K562 (cell line): Measurements from ENCODE around the gene INTS6L. TPM values are rescaled to one million over a fixed set of nuclear protein-coding genes. Genes with fewer than 3 reads are reported as not detected.
A peak's percentile ranks its signal among the peaks of the same experiment; 100 is the strongest.

ENCODE experiments used
- CBX2 ChIP-seq: fragments of 200-600 bp; sonication (generic); IDR thresholded peaks from one replicate; pipeline ENCODE4 v1.6.1; 2012; ENCODE audit warnings: mild to moderate bottlenecking, low read length, inconsistent platforms; ENCODE audit not compliant: insufficient read depth, poor library complexity, severe bottlenecking
- CHCHD3 ChIP-seq: fragments of 250-450 bp; sonication (Bioruptor Pico); IDR thresholded peaks from 2 replicates; pipeline ENCODE4 v2.1.2; 2022; ENCODE audit warnings: mild to moderate bottlenecking
- DPF2 ChIP-seq: fragments of 450-650 bp; IDR thresholded peaks from 2 replicates; pipeline ENCODE4 v1.6.1; 2016
- ERF ChIP-seq: fragments of 450-650 bp; formaldehyde crosslinking; IDR thresholded peaks from 2 replicates; pipeline ENCODE4 v1.4.0; 2020; ENCODE audit warnings: mild to moderate bottlenecking, mixed read lengths
- ETV6 ChIP-seq, 3 experiments: fragments of 150-350 bp in 1 of 3; sonication (generic) in 1 of 3; formaldehyde crosslinking in 1 of 3; IDR thresholded peaks; 2 replicates each; pipeline versions ENCODE4 v1.6.1 to v1.8.0; 2014 to 2022; ENCODE audit warnings: borderline replicate concordance in 2 of 3, low read depth in 2 of 3, antibody characterized with exemption in 1 of 3, low read length in 1 of 3, mild to moderate bottlenecking in 1 of 3, missing genetic modification reagents in 1 of 3
- GABPB2 ChIP-seq: fragments of 250-450 bp; sonication (Bioruptor Pico); conservative IDR thresholded peaks from 2 replicates; pipeline ENCODE4 v1.5.1; 2021; ENCODE audit warnings: mild to moderate bottlenecking
- HBP1 ChIP-seq: fragments of 450-650 bp; formaldehyde crosslinking; IDR thresholded peaks from 2 replicates; pipeline ENCODE4 v1.4.0; 2022; ENCODE audit warnings: missing genetic modification characterization
- JUNB ChIP-seq: fragments of 450-650 bp; formaldehyde crosslinking; conservative IDR thresholded peaks from 2 replicates; pipeline ENCODE4 v1.4.0; 2020; ENCODE audit warnings: mild to moderate bottlenecking
- KAT2B ChIP-seq: IDR thresholded peaks from one replicate; pipeline ENCODE4 v1.6.1; 2012; ENCODE audit warnings: low read depth, mild to moderate bottlenecking, control low read depth, inconsistent platforms, low read length, moderate library complexity
- NCOA2 ChIP-seq, 2 experiments: fragments of 450-650 bp; IDR thresholded peaks; 2 replicates each; pipeline ENCODE4 v1.6.1; 2018; ENCODE audit warnings: mild to moderate bottlenecking in 2 of 2, moderate library complexity in 1 of 2; ENCODE audit not compliant: partially characterized antibody in 2 of 2
- NRF1 ChIP-seq, 2 experiments: fragments of 450-650 bp; IDR thresholded peaks in 1 of 2; conservative IDR thresholded peaks in 1 of 2; 2 replicates each; pipeline ENCODE4 v1.6.1; 2014; ENCODE audit warnings: mild to moderate bottlenecking in 2 of 2
- PHB ChIP-seq: fragments of 250-450 bp; sonication (Bioruptor Pico); IDR thresholded peaks from 2 replicates; pipeline ENCODE4 v1.5.0; 2021
- POU5F1 ChIP-seq: fragments of 150-350 bp; IDR thresholded peaks from 2 replicates; pipeline ENCODE4 v1.6.1; 2014; ENCODE audit warnings: borderline replicate concordance, low read length, low read depth, mild to moderate bottlenecking; ENCODE audit not compliant: partially characterized antibody
- PRMT5 ChIP-seq: sonication (generic); formaldehyde crosslinking; IDR thresholded peaks from 2 replicates; pipeline ENCODE4 v1.5.0; 2020; ENCODE audit warnings: missing genetic modification reagents
- SP1 ChIP-seq: sonication (generic); formaldehyde crosslinking; IDR thresholded peaks from 2 replicates; pipeline ENCODE4 v1.8.1; 2022; ENCODE audit warnings: mild to moderate bottlenecking, missing genetic modification reagents
- SUPT5H ChIP-seq: fragments of 450-650 bp; IDR thresholded peaks from 2 replicates; pipeline ENCODE4 v1.6.1; 2016
- ZBED1 ChIP-seq: IDR thresholded peaks from 2 replicates; pipeline ENCODE4 v1.6.1; 2014
- ZNF589 ChIP-seq: fragments of 200-800 bp; sonication (Bioruptor generic); IDR thresholded peaks from 2 replicates; pipeline ENCODE4 v1.6.1; 2016; ENCODE audit warnings: low read depth, missing genetic modification characterization, missing compliant biosample characterization
- ZNF695 ChIP-seq: fragments of 450-650 bp; formaldehyde crosslinking; IDR thresholded peaks from 2 replicates; pipeline ENCODE4 v1.4.0; 2020; ENCODE audit warnings: mild to moderate bottlenecking, moderate library complexity
- polyA plus RNA-seq, 8 experiments: library from polyadenylated mRNA; depleted of rRNA in 4 of 8; stranded (reverse) in 5 of 8; unstranded in 3 of 8; fragments of >200 nt; fragmentation: Nextera tagmentation in 2 of 8; fragmentation: Illumina TruSeq in 1 of 8; extraction: Ambion mirVana in 2 of 8; extraction: Trizol in 1 of 8; gene quantifications; 2 replicates each; pipeline versions ENCODE4 v1.2.1 to v1.2.3, GENCODE V29; 2011 to 2014; ENCODE audit warnings: inconsistent platforms in 1 of 8, missing spikeins in 1 of 8
- total RNA-seq, 7 experiments: library from RNA; depleted of rRNA in 6 of 7; stranded (reverse); fragments of >200 nt in 6 of 7; fragmentation: Illumina TruSeq in 2 of 7; extraction: Trizol in 2 of 7; gene quantifications; 2 replicates each; pipeline versions ENCODE4 v1.2.1 to v1.2.3, GENCODE V29; 2011 to 2021; ENCODE audit warnings: low replicate concordance in 1 of 7
- TF ChIP-seq, protein P1 (sequence below): sonication (generic); formaldehyde crosslinking; IDR thresholded peaks from 2 replicates; pipeline ENCODE4 v1.8.0; 2023; ENCODE audit warnings: missing genetic modification reagents, mild to moderate bottlenecking, borderline replicate concordance
- TF ChIP-seq, protein P2 (sequence below): fragments of 250-450 bp; sonication (Bioruptor Pico); IDR thresholded peaks from 2 replicates; pipeline ENCODE4 v1.8.0; 2021; ENCODE audit warnings: moderate library complexity, mild to moderate bottlenecking, inconsistent platforms

Gene INTS6L
- total and polyA plus RNA-seq, 9 of the 15 experiments (the other 6 are each of a cell fraction or from before 2014, with no cell fraction given) = 6.1 to 44.9 (median 21.9) TPM

DNA sequence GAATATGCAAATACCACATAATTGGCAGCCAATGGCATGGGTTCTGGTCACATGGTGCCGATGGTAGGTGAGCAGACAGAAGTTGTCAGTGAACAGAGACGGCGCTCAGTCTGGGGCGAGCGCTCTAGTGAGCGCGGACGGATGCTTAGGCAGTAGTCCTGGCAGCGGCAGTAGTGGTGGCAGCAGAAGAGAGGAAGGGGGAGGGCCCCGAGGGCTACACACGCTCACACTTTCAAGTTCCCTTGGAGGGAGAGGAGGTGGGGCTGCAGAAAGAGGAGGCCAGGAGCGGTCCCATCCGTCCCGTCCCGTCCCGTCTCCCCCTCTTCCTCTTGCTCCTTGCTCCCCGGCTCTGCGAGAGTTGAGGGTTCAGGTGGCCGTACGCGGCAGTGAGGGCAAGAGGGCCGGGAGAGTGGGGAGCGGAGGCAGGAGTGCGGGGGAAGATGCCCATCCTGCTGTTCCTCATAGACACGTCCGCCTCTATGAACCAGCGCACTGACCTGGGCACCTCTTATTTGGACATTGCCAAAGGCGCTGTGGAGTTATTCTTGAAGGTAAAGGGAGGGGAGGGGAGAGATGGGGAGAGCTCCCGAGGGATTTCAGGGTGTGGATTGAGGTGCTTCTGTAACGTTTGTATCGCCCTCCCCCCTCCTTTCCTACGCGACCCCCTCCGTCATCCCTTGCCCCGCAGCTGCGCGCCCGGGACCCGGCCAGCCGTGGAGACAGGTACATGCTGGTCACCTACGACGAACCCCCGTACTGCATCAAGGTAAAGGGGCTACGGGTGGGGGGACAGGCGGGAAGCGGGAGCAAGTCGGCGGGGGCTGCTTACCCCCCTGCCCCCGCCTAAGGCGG is at the start of gene INTS6L (continued):
- TF ChIP-seq HBP1 (CRISPR knock-in tag) (no peak), PRMT5 (no peak), SUPT5H (peak; percentile 96), DPF2 (no peak), PHB (CRISPR knock-in tag) (no peak), ZNF695 (CRISPR knock-in tag) (no peak), NCOA2 (IDR thresholded peaks at IDR 0.05; ENCODE audit: partially characterized antibody in 2 of 2) (no peak), ETV6 (IDR thresholded peaks at IDR 0.05; ENCODE audit: borderline replicate concordance in 1 of 2, low read depth in 2 of 2, low read length in 1 of 2) (no peak), ETV6 (CRISPR knock-in tag; IDR thresholded peaks at IDR 0.05; ENCODE audit: borderline replicate concordance) (no peak), SP1 (CRISPR knock-in tag) (peak; percentile 76), GABPB2 (CRISPR knock-in tag) (no peak), ZBED1 (no peak), ERF (CRISPR knock-in tag) (no peak), JUNB (no peak), ZNF589 (CRISPR knock-in tag) (no peak), KAT2B (no peak), POU5F1 (no peak), CHCHD3 (CRISPR knock-in tag) (no peak), NRF1 (conservative IDR thresholded peaks at IDR 0.05 in 1 of 2, IDR thresholded peaks at IDR 0.05 in 1 of 2) (peak in 1 of 2 experiments; percentile 25; a peak in 1 of 4 replicates), CBX2 (no peak)
- TF ChIP-seq, protein P1, sequence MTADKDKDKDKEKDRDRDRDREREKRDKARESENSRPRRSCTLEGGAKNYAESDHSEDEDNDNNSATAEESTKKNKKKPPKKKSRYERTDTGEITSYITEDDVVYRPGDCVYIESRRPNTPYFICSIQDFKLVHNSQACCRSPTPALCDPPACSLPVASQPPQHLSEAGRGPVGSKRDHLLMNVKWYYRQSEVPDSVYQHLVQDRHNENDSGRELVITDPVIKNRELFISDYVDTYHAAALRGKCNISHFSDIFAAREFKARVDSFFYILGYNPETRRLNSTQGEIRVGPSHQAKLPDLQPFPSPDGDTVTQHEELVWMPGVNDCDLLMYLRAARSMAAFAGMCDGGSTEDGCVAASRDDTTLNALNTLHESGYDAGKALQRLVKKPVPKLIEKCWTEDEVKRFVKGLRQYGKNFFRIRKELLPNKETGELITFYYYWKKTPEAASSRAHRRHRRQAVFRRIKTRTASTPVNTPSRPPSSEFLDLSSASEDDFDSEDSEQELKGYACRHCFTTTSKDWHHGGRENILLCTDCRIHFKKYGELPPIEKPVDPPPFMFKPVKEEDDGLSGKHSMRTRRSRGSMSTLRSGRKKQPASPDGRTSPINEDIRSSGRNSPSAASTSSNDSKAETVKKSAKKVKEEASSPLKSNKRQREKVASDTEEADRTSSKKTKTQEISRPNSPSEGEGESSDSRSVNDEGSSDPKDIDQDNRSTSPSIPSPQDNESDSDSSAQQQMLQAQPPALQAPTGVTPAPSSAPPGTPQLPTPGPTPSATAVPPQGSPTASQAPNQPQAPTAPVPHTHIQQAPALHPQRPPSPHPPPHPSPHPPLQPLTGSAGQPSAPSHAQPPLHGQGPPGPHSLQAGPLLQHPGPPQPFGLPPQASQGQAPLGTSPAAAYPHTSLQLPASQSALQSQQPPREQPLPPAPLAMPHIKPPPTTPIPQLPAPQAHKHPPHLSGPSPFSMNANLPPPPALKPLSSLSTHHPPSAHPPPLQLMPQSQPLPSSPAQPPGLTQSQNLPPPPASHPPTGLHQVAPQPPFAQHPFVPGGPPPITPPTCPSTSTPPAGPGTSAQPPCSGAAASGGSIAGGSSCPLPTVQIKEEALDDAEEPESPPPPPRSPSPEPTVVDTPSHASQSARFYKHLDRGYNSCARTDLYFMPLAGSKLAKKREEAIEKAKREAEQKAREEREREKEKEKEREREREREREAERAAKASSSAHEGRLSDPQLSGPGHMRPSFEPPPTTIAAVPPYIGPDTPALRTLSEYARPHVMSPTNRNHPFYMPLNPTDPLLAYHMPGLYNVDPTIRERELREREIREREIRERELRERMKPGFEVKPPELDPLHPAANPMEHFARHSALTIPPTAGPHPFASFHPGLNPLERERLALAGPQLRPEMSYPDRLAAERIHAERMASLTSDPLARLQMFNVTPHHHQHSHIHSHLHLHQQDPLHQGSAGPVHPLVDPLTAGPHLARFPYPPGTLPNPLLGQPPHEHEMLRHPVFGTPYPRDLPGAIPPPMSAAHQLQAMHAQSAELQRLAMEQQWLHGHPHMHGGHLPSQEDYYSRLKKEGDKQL (CRISPR knock-in tag) = no peak
- TF ChIP-seq, protein P2, sequence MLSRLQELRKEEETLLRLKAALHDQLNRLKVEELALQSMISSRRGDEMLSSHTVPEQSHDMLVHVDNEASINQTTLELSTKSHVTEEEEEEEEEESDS (CRISPR knock-in tag) = no peak
